Fibroblast of the conjunctiva (primary cell): ENCODE measurements around the gene TMC2.
A peak's percentile ranks its signal among the peaks of the same experiment; 100 is the strongest.

Experiments
- DNase-seq: peaks from one replicate; pipeline ENCODE4 v3.0.0-alpha.2; 2010; ENCODE audit warnings: low read depth

Gene TMC2

DNA sequence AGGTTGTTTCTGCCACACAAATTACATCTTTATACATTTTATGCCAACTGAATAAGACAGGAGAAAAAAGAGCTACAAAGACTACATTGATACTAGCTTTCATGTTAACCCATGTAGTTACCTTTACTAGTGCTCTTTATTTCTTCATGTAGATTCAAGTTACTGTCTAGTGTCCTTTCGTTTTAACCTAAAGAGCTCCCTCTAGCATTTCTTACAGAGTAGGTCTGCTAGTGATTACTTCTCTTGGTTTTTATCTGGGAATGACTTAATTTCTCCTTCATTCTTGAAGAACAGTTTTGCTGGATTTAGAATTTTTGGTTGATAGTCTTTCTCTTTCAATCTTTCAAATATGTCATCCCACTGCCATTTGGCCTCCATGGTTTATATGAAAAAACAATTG is 94.9 kb downstream of the TMC2 start:
- no peak for DNase-seq

- DNase-seq = no peak
These were observed 97.0 kb downstream of the TMC2 start for GRCh38 chr20:2633381-2633780.

DNA sequence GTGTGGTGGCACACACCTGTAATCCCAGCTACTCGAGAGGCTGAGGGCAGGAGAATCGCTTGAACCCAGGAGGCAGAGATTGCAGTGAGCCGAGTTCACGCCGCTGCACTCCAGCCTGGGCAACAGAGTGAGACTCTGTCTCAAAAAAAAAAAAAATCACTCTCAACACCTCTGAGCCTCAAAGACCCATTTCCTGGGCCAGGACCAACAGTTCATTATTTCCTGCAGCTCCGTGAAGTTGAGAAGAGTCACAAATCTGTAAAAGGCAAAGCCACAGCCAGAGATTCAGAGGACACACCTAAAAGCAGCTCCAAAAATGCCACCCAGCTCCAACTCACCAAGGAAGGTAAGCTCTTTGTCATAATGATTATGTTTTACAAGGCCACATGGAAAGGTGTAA is 100.9 kb downstream of the TMC2 start:
- DNase-seq = no peak

DNA sequence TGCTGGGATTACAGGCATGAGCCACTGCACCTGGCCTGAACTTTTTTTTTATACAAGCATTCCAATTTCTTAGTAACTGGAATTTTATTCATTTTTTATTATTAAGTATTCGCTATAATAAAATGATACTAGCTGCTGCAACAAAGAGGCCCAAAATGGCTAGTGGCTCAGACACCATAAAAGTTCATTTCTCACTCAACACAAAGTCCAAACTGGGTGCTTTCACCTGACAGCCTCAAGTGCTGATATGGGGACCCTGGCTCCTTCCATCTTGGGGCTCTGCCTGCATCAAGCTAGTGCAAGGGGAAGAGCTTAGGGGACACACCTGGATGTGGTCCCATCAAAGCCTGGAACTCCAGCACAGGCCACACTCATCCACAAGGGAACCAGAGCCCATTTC is 103.9 kb downstream of the TMC2 start:
- DNase-seq = no peak

DNA sequence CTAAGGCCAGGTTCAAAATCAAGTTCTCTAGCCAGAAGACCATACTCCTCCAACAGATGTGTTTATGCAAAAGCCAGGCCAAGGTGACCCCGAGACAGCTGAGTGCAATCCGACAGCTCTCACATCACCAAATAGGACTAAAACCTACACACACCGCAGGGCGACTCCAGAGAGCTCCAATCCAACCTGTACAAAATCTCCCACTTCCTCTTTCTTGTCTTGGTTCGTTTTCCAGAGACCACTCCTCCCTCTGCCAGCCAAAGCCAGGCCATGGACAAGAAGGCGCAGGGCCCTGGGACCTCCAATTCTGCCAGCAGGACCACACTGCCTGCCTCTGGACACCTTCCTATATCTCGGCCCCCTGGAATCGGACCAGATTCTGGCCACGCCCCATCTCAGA is 104.5 kb downstream of the TMC2 start:
- no peak for DNase-seq

GRCh38 chr20:2643708-2644107 is 107.3 kb downstream of the TMC2 start:
- DNase-seq = no peak

GRCh38 chr20:2651772-2652723 is 115.7 kb downstream of the TMC2 start, which contains the start of gene NOP56:
TSS of gene NOP56 (plus strand) at chr20:2652632. CDS start at chr20:2652661, 29 bp downstream.
- DNase-seq = peak; percentile 76

GRCh38 chr20:2652724-2653555 is 116.6 kb downstream of the TMC2 start:
- DNase-seq = no peak

DNA sequence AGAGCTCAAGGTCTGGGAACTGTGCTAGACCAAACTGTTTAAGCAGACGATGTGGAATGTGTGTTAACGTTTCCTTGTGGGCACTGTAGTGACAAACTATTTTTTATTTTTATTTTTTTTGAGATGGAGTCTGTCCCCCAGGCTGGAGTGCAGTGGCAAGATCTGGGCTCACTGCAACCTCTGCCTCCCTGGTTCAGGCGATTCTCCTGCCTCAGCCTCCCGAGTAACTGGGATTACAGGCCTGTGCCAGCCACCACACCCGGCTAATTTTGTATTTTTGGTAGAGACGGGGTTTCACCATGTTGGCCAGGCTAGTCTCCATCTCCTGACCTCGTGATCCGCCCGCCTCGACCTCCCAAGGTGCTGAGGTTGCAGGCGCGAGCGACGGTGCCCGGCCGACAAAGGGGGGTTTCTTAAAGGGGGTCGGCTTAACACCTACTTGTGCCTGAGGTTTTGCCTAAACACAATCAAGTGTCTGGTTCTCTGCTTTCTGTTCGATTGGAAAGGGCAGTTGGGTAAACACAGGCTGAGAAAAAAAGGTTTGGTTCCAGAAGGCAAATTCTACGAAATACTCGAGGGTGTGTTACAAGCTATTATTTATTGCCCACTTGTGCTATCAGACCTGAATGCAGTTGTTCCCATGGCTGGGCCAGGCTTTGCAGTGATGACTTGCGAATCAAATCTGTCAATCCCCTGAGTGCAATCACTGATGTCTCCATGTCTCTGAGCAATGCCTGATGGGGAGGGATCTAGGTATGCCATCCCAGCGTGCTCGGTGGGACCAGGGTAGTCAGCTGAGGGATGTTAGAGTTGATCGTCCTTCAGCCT is 117.4 kb downstream of the TMC2 start:
- no peak for DNase-seq

DNA sequence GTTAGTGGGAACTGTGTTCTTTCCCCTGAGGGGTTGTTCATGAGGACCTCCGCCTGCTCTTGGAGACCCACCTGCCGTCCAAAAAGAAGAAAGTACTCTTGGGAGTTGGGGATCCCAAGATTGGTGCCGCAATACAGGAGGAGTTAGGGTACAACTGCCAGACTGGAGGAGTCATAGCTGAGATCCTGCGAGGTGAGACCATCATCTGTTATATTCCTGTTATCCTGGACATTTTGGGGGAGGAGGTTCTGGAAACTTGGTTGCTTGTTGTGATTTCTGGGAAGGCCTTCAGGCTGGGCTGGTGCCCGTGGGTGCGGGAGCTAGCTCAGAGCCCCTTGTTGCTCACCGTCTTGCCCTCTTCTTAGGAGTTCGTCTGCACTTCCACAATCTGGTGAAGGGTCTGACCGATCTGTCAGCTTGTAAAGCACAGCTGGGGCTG is 118.0 kb downstream of the TMC2 start:
- no peak for DNase-seq

DNA sequence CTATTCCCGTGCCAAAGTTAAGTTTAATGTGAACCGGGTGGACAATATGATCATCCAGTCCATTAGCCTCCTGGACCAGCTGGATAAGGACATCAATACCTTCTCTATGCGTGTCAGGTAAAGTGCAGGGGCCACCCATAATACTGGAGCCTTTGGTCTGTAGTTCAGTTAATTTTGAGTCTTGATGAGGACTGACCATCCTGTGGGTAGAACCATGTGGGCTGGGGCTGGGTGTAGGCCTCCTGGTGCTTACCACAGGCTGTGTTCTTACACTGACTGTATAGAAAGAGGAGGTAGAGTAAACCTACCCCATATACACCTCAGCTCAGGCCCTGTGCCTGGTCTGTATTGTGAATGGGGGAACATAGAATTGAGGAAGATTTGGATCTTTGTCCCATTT is 118.5 kb downstream of the TMC2 start:
- no peak for DNase-seq

DNA sequence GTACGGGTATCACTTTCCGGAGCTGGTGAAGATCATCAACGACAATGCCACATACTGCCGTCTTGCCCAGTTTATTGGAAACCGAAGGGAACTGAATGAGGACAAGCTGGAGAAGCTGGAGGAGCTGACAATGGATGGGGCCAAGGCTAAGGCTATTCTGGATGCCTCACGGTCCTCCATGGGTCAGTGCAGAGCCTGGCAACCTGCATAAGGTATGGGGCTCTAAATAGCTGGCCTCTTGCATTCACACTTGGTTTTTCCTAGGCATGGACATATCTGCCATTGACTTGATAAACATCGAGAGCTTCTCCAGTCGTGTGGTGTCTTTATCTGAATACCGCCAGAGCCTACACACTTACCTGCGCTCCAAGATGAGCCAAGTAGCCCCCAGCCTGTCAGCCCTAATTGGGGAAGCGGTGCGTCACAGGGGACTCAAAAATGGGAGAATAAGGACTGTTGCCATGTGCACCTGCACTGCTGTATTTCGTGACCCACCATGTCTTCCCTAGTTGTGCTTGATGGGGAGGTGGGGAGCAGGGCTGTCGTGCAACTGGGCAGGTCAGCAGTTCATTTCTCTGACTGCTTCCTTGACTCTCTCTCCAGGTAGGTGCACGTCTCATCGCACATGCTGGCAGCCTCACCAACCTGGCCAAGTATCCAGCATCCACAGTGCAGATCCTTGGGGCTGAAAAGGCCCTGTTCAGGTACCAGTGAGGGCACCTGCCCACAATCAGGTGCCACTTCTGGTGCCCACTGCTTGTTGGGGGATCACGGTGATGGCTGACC is 119.2 kb downstream of the TMC2 start:
- DNase-seq = no peak

DNA sequence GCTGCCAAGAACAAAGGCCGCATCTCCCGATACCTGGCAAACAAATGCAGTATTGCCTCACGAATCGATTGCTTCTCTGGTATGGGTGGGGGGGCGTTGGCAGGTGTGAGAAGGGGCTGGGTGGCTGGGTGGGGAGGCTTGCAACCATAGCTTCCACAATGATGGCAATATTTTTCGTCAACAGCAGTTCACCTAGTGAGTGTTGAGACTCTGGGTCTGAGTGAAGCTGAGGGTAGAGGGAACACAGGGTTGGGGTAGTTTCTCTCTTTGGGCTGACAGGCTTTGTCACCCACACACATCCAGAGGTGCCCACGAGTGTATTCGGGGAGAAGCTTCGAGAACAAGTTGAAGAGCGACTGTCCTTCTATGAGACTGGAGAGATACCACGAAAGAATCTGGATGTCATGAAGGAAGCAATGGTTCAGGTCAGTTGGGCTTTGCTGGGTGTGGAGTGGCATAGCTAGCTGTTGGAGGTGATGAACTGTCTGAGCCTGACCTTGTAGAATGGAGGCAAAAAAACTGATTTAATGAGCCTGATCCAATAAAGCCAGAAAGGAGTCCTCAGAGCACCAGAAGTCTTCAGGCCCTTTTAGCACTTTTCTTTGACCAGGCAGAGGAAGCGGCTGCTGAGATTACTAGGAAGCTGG is 120.2 kb downstream of the TMC2 start:
- no peak for DNase-seq

DNA sequence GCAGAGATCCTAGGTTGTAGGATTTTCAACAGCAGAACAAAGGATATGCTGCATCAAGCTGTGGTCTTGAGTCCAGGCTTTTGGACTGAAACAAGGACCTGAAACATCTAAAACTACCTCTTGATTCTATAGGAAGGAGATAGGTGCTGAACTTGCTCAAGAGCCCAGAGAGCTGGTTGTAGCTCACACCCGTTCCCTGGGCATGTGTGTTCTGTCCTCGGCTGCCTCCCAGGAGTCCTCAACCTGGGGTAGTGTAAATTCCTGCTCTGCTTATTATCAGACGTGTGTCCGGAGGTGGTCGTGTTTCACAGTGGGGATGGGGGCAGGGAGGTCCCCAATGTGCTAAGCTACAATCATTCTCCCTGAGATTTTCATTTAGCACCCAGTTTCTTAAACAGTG is 120.9 kb downstream of the TMC2 start:
- DNase-seq = no peak

DNA sequence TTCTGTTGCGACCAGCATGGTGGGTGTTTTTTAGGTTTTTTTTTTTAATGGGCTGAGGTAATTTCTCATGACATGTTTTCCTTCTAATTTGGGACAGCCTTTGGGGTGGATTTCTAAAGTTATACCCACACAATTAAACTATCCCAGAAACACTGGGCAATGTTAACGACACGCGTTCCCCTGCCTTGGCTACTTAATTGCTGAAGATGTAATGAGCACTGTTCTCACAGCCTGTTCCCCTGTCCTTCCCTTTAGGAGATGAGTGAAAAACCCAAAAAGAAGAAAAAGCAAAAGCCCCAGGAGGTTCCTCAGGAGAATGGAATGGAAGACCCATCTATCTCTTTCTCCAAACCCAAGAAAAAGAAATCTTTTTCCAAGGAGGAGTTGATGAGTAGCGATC is 121.3 kb downstream of the TMC2 start:
- no peak for DNase-seq

GRCh38 chr20:2658414-2659354 is 122.3 kb downstream of the TMC2 start:
- no peak for DNase-seq

DNA sequence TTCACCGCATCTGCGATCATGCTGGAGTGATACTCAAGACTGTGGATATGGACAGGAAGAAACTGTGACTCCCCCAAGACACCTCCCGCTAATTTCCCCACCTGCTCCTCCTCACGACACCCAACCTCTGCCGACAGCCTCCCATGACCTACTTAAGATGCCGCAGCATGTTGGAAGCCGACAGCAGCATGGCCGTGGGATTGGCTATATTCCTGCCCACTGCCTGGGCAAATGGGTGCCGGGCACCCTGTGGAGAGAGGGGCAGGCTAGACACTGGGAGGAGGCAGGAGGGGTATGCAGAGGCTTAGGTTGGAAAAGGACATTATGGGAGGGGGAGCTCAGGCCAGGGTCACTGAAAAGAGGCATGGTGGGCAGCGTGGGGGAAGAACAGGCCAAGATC is 123.2 kb downstream of the TMC2 start:
- DNase-seq = no peak

DNA sequence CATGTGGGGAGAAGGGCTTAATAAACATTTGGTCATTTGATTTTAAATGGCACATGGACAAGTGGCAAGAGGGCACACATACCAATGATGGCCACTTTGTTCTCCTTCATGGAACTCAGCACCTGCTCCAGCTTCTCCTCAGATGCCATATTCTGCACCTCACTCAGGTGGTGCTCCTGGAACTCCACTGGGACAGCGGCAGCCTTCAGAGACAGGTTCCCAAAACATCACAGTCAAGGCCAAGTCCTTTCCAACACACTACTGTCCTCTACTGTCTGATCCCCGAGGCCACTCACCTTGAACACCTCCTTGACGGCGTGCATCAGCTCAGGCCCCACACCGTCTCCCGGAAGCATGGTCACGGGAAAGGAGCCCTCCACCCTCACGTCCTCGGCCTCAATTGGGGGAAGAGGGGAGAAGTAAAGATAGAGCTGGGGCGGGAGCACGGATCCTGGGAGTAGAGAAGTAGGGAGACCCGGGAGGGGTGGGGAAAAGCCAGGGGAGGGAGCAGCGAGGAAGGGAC is 127.1 kb downstream of the TMC2 start:
- DNase-seq = no peak
